Thyroid gland (tissue), 4 donors: ENCODE results near the gene GYPB.
"Not testable (repeated sequence)": the region's sequence is repeated elsewhere in the genome, so short reads cannot be mapped to it uniquely, and the experiment has no call there.

Experiments used
- POLR2A ChIP-seq, 2 donors: fragments of 450-650 bp; IDR thresholded peaks; one replicate each; pipeline ENCODE4 v1.6.1; 2017; ENCODE audit warnings: antibody characterized with exemption in 2 of 2, mild to moderate bottlenecking in 2 of 2, moderate library complexity in 1 of 2
- TF ChIP-seq, protein P1 (sequence below), 6 experiments: fragments of 200-600 bp in 3 of 6; fragments of 450-650 bp in 3 of 6; sonication (generic) in 3 of 6; IDR thresholded peaks; one replicate each; pipeline ENCODE4 v1.5.1; 2016 to 2019; ENCODE audit warnings: antibody characterized with exemption in 6 of 6, mild to moderate bottlenecking in 2 of 6, inconsistent platforms in 1 of 6, moderate library complexity in 1 of 6

GRCh38 chr4:144030708-144031107 is 11.5 kb upstream of the GYPB start:
- TF ChIP-seq, protein P1, sequence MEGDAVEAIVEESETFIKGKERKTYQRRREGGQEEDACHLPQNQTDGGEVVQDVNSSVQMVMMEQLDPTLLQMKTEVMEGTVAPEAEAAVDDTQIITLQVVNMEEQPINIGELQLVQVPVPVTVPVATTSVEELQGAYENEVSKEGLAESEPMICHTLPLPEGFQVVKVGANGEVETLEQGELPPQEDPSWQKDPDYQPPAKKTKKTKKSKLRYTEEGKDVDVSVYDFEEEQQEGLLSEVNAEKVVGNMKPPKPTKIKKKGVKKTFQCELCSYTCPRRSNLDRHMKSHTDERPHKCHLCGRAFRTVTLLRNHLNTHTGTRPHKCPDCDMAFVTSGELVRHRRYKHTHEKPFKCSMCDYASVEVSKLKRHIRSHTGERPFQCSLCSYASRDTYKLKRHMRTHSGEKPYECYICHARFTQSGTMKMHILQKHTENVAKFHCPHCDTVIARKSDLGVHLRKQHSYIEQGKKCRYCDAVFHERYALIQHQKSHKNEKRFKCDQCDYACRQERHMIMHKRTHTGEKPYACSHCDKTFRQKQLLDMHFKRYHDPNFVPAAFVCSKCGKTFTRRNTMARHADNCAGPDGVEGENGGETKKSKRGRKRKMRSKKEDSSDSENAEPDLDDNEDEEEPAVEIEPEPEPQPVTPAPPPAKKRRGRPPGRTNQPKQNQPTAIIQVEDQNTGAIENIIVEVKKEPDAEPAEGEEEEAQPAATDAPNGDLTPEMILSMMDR (IDR thresholded peaks at IDR 0.05): not testable (repeated sequence)
- not testable (repeated sequence) for TF ChIP-seq POLR2A (IDR thresholded peaks at IDR 0.05)
